Measurements from ENCODE around the gene SMIM35.

Gene SMIM35

GRCh38 chr11:118124929-118125535, 38.3 kb upstream of the SMIM35 start:
- H3K27ac ChIP-seq (ENCODE audit: low read depth, low read length) = no peak overlapping the region
- H3K79me1 ChIP-seq (ENCODE audit: low read length) = no peaks in the 10 kb centered on the region
- no peaks in the 10 kb centered on the region for H3K27me3 ChIP-seq (ENCODE audit: insufficient read depth, low read length, poor library complexity)
- no peak overlapping the region for H2BK120ac ChIP-seq (ENCODE audit: low read depth, low read length)
- H4K8ac ChIP-seq (ENCODE audit: low read depth, low read length) = no peak overlapping the region
- no peak overlapping the region for H3K18ac ChIP-seq (ENCODE audit: low read length)
- H3K9ac ChIP-seq (ENCODE audit: low read length) = no peak overlapping the region
- no peak for DNase-seq
- H3K4me2 ChIP-seq (ENCODE audit: low read length) = no peak overlapping the region
- no peak overlapping the region for H2BK5ac ChIP-seq (ENCODE audit: low read length)
- H2BK15ac ChIP-seq (replicated peaks; ENCODE audit: low read depth) = no peak overlapping the region
- H4K5ac ChIP-seq (ENCODE audit: low read length) = no peak overlapping the region
- no peak overlapping the region for H3K56ac ChIP-seq (ENCODE audit: low read length)
- no CpG with 5 or more reads among the region's 8 CpGs for WGBS (ENCODE audit: extremely low coverage, insufficient coverage, low lambda C conversion rate)
- no peak overlapping the region for H3K4ac ChIP-seq (ENCODE audit: low read depth, low read length)
- H3K36me3 ChIP-seq (ENCODE audit: control insufficient read depth, insufficient read depth, low read length) = no peaks in the 10 kb centered on the region
- H3K4me1 ChIP-seq (ENCODE audit: control insufficient read depth, low read depth, low read length) = no peaks in the 10 kb centered on the region
- no peak overlapping the region for H3K4me3 ChIP-seq (ENCODE audit: low read length)
- no peaks in the 10 kb centered on the region for H3K79me2 ChIP-seq (ENCODE audit: control insufficient read depth, insufficient read depth, low read length)
- no peak overlapping the region for H2AK5ac ChIP-seq (ENCODE audit: low read length)
- H3K23ac ChIP-seq (ENCODE audit: low read length) = no peak overlapping the region

- H2AK5ac ChIP-seq (ENCODE audit: low read length) = no peak overlapping the region
- H4K5ac ChIP-seq (ENCODE audit: low read length) = no peak overlapping the region
- H2BK5ac ChIP-seq (ENCODE audit: low read length) = no peak overlapping the region
- no peak overlapping the region for H2BK15ac ChIP-seq (replicated peaks; ENCODE audit: low read depth)
- DNase-seq = no peak
- H3K4me2 ChIP-seq (ENCODE audit: low read length) = no peak overlapping the region
- H3K27ac ChIP-seq (ENCODE audit: low read depth, low read length) = no peak overlapping the region
- H3K79me1 ChIP-seq (ENCODE audit: low read length) = no peaks in the 10 kb centered on the region
- no peak overlapping the region for H3K18ac ChIP-seq (ENCODE audit: low read length)
- no peak overlapping the region for H3K4me3 ChIP-seq (ENCODE audit: low read length)
- H4K8ac ChIP-seq (ENCODE audit: low read depth, low read length) = no peak overlapping the region
- H3K9ac ChIP-seq (ENCODE audit: low read length) = no peak overlapping the region
- H3K56ac ChIP-seq (ENCODE audit: low read length) = no peak overlapping the region
- no peak overlapping the region for H3K23ac ChIP-seq (ENCODE audit: low read length)
- H3K4ac ChIP-seq (ENCODE audit: low read depth, low read length) = no peak overlapping the region
- WGBS (ENCODE audit: extremely low coverage, insufficient coverage, low lambda C conversion rate) = no CpG with 5 or more reads among the region's 1 CpG
- no peak overlapping the region for H2BK120ac ChIP-seq (ENCODE audit: low read depth, low read length)
- no peaks in the 10 kb centered on the region for H3K36me3 ChIP-seq (ENCODE audit: control insufficient read depth, insufficient read depth, low read length)
- H3K27me3 ChIP-seq (ENCODE audit: insufficient read depth, low read length, poor library complexity) = no peaks in the 10 kb centered on the region
- no peaks in the 10 kb centered on the region for H3K4me1 ChIP-seq (ENCODE audit: control insufficient read depth, low read depth, low read length)
- H3K79me2 ChIP-seq (ENCODE audit: control insufficient read depth, insufficient read depth, low read length) = no peaks in the 10 kb centered on the region
Observed at GRCh38 chr11:118120793-118121192, 34.0 kb upstream of the SMIM35 start.

- no peaks in the 10 kb centered on the region for H3K4me1 ChIP-seq (ENCODE audit: control insufficient read depth, low read depth, low read length)
- H3K27me3 ChIP-seq (ENCODE audit: insufficient read depth, low read length, poor library complexity) = no peaks in the 10 kb centered on the region
- H3K9ac ChIP-seq (ENCODE audit: low read length) = no peak overlapping the region
- H3K36me3 ChIP-seq (ENCODE audit: control insufficient read depth, insufficient read depth, low read length) = no peaks in the 10 kb centered on the region
- no peak overlapping the region for H3K56ac ChIP-seq (ENCODE audit: low read length)
- no peak overlapping the region for H2BK5ac ChIP-seq (ENCODE audit: low read length)
- H3K18ac ChIP-seq (ENCODE audit: low read length) = no peak overlapping the region
- H3K79me2 ChIP-seq (ENCODE audit: control insufficient read depth, insufficient read depth, low read length) = no peaks in the 10 kb centered on the region
- H3K4me3 ChIP-seq (ENCODE audit: low read length) = no peak overlapping the region
- H2BK15ac ChIP-seq (replicated peaks; ENCODE audit: low read depth) = no peak overlapping the region
- no peak overlapping the region for H3K27ac ChIP-seq (ENCODE audit: low read depth, low read length)
- no peak overlapping the region for H2AK5ac ChIP-seq (ENCODE audit: low read length)
- H3K4me2 ChIP-seq (ENCODE audit: low read length) = no peak overlapping the region
- no peak overlapping the region for H4K5ac ChIP-seq (ENCODE audit: low read length)
- WGBS (ENCODE audit: extremely low coverage, insufficient coverage, low lambda C conversion rate) = no CpG with 5 or more reads among the region's 9 CpGs
- H3K79me1 ChIP-seq (ENCODE audit: low read length) = no peaks in the 10 kb centered on the region
- H3K23ac ChIP-seq (ENCODE audit: low read length) = no peak overlapping the region
- no peak for DNase-seq
- H3K4ac ChIP-seq (ENCODE audit: low read depth, low read length) = no peak overlapping the region
- no peak overlapping the region for H4K8ac ChIP-seq (ENCODE audit: low read depth, low read length)
- H2BK120ac ChIP-seq (ENCODE audit: low read depth, low read length) = no peak overlapping the region
Observed at GRCh38 chr11:118117790-118118601, 31.2 kb upstream of the SMIM35 start.

GRCh38 chr11:118115048-118115447, 28.3 kb upstream of the SMIM35 start:
- no peak overlapping the region for H3K56ac ChIP-seq (ENCODE audit: low read length)
- WGBS (ENCODE audit: extremely low coverage, insufficient coverage, low lambda C conversion rate) = no CpG with 5 or more reads among the region's 7 CpGs
- no peak overlapping the region for H2BK15ac ChIP-seq (replicated peaks; ENCODE audit: low read depth)
- no peak overlapping the region for H3K4me3 ChIP-seq (ENCODE audit: low read length)
- no peak overlapping the region for H4K5ac ChIP-seq (ENCODE audit: low read length)
- DNase-seq = no peak
- H3K79me2 ChIP-seq (ENCODE audit: control insufficient read depth, insufficient read depth, low read length) = no peaks in the 10 kb centered on the region
- H3K27me3 ChIP-seq (ENCODE audit: insufficient read depth, low read length, poor library complexity) = no peaks in the 10 kb centered on the region
- no peak overlapping the region for H2BK120ac ChIP-seq (ENCODE audit: low read depth, low read length)
- no peak overlapping the region for H4K8ac ChIP-seq (ENCODE audit: low read depth, low read length)
- H3K23ac ChIP-seq (ENCODE audit: low read length) = no peak overlapping the region
- no peak overlapping the region for H3K4me2 ChIP-seq (ENCODE audit: low read length)
- H3K9ac ChIP-seq (ENCODE audit: low read length) = no peak overlapping the region
- H2AK5ac ChIP-seq (ENCODE audit: low read length) = no peak overlapping the region
- no peak overlapping the region for H3K18ac ChIP-seq (ENCODE audit: low read length)
- H3K4ac ChIP-seq (ENCODE audit: low read depth, low read length) = no peak overlapping the region
- H3K36me3 ChIP-seq (ENCODE audit: control insufficient read depth, insufficient read depth, low read length) = no peaks in the 10 kb centered on the region
- no peak overlapping the region for H3K27ac ChIP-seq (ENCODE audit: low read depth, low read length)
- no peaks in the 10 kb centered on the region for H3K79me1 ChIP-seq (ENCODE audit: low read length)
- no peaks in the 10 kb centered on the region for H3K4me1 ChIP-seq (ENCODE audit: control insufficient read depth, low read depth, low read length)
- no peak overlapping the region for H2BK5ac ChIP-seq (ENCODE audit: low read length)

- no peak overlapping the region for H3K4ac ChIP-seq (ENCODE audit: low read depth, low read length)
- no peak overlapping the region for H2BK120ac ChIP-seq (ENCODE audit: low read depth, low read length)
- no peak overlapping the region for H3K9ac ChIP-seq (ENCODE audit: low read length)
- no peak overlapping the region for H2BK5ac ChIP-seq (ENCODE audit: low read length)
- H3K27me3 ChIP-seq (ENCODE audit: insufficient read depth, low read length, poor library complexity) = no peaks in the 10 kb centered on the region
- no peaks in the 10 kb centered on the region for H3K79me2 ChIP-seq (ENCODE audit: control insufficient read depth, insufficient read depth, low read length)
- H3K4me2 ChIP-seq (ENCODE audit: low read length) = no peak overlapping the region
- no peak overlapping the region for H2AK5ac ChIP-seq (ENCODE audit: low read length)
- no peak overlapping the region for H3K56ac ChIP-seq (ENCODE audit: low read length)
- H3K27ac ChIP-seq (ENCODE audit: low read depth, low read length) = no peak overlapping the region
- no peaks in the 10 kb centered on the region for H3K79me1 ChIP-seq (ENCODE audit: low read length)
- H3K36me3 ChIP-seq (ENCODE audit: control insufficient read depth, insufficient read depth, low read length) = no peaks in the 10 kb centered on the region
- H2BK15ac ChIP-seq (replicated peaks; ENCODE audit: low read depth) = no peak overlapping the region
- H3K4me1 ChIP-seq (ENCODE audit: control insufficient read depth, low read depth, low read length) = no peaks in the 10 kb centered on the region
- H3K4me3 ChIP-seq (ENCODE audit: low read length) = no peak overlapping the region
- no peak overlapping the region for H3K18ac ChIP-seq (ENCODE audit: low read length)
- H4K8ac ChIP-seq (ENCODE audit: low read depth, low read length) = no peak overlapping the region
- no peak overlapping the region for H4K5ac ChIP-seq (ENCODE audit: low read length)
- no CpG with 5 or more reads among the region's 1 CpG for WGBS (ENCODE audit: extremely low coverage, insufficient coverage, low lambda C conversion rate)
- no peak for DNase-seq
- H3K23ac ChIP-seq (ENCODE audit: low read length) = no peak overlapping the region
Observed at GRCh38 chr11:118114266-118114665, 27.5 kb upstream of the SMIM35 start.

Data from mesendoderm (in vitro differentiated cells).